ENCODE measurements around the gene GGA1. TPM values are rescaled to one million over a fixed set of nuclear protein-coding genes. Genes with fewer than 3 reads are reported as not detected.
A peak's percentile ranks its signal among the peaks of the same experiment; 100 is the strongest.

The GGA1 gene
- total RNA-seq, 1 donor from 2014 or later: 56.1 TPM

DNA sequence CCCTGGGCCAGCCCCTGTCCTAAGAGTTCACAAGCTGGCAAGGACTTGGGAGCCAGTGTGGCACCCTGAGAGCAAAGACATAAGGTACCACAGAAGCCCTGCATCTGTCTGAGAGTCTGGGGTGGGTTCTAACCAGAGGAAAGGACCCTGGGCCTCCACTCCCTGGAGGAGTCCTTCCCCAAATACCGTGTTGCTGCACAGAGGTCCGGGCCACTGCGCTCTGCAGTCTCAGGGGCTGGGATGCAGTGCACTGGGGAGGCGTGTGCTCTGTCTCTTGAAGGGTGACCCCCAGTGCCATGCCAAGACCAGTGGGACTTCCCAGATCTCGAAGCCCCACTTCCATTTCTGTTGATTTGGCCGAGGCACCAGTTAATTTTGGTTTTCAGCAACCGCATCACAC lies 26.5 kb downstream of the GGA1 start:
- H3K27ac Mint-ChIP-seq (ENCODE audit: unreplicated experiment): no peak overlapping the region
- DNase-seq (ENCODE audit: extremely low spot score, unreplicated experiment): no peak
- H3K9me3 Mint-ChIP-seq (ENCODE audit: unreplicated experiment): no peaks in the 10 kb centered on the region
- TF ChIP-seq, protein P1, sequence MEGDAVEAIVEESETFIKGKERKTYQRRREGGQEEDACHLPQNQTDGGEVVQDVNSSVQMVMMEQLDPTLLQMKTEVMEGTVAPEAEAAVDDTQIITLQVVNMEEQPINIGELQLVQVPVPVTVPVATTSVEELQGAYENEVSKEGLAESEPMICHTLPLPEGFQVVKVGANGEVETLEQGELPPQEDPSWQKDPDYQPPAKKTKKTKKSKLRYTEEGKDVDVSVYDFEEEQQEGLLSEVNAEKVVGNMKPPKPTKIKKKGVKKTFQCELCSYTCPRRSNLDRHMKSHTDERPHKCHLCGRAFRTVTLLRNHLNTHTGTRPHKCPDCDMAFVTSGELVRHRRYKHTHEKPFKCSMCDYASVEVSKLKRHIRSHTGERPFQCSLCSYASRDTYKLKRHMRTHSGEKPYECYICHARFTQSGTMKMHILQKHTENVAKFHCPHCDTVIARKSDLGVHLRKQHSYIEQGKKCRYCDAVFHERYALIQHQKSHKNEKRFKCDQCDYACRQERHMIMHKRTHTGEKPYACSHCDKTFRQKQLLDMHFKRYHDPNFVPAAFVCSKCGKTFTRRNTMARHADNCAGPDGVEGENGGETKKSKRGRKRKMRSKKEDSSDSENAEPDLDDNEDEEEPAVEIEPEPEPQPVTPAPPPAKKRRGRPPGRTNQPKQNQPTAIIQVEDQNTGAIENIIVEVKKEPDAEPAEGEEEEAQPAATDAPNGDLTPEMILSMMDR (IDR thresholded peaks at IDR 0.05): no peak
- peaks cover 50% of the 10 kb centered on the region for H3K4me1 Mint-ChIP-seq (ENCODE audit: unreplicated experiment)
- no peak overlapping the region for H3K4me3 Mint-ChIP-seq (ENCODE audit: unreplicated experiment)
- H3K27me3 Mint-ChIP-seq (ENCODE audit: unreplicated experiment): no peaks in the 10 kb centered on the region
- H3K36me3 Mint-ChIP-seq (ENCODE audit: unreplicated experiment): no peaks in the 10 kb centered on the region

DNA sequence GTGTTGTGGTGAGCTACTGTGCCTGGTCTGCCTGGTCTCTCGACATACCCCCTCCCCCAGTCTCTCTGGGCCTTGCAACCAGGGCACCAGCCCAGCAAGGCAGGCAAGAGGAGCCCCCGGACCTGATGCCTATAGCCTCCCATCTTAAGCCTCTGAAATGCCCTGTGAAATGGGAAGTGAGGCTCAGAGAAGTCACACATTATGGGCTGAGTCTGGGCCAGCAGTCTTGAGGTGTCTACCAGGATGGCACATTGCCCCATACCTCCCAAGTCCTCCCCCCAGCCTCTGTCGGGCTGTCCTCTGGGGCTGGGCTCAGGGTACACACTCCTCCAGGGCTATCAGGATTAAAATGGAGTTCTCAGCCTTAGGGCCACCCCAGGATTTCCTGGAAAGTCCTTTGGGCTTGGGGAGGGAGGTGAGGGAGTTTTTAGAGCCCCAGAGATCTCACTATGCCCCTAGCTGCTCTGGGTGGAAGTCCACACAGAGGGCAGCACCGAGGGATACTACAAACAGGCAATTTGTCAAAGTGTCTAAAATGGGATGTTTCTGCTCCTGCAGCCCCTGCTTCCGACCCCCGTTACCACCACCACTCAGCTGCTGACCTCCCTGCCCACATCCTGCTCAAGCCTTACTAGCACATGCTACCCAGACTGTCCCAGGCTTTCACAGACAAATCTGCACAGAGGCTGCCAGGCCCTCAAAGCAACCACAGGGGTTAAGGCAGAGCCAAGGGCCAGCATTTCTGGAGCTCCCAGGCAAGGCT lies 27.7 kb downstream of the GGA1 start:
- Mint-ChIP-seq H3K27me3 (ENCODE audit: unreplicated experiment) (no peaks in the 10 kb centered on the region), H3K36me3 (ENCODE audit: unreplicated experiment) (no peaks in the 10 kb centered on the region), H3K27ac (ENCODE audit: unreplicated experiment) (no peak overlapping the region), H3K9me3 (ENCODE audit: unreplicated experiment) (no peaks in the 10 kb centered on the region), H3K4me1 (ENCODE audit: unreplicated experiment) (peaks cover 57% of the 10 kb centered on the region), H3K4me3 (ENCODE audit: unreplicated experiment) (no peak overlapping the region)
- no peak for DNase-seq (ENCODE audit: extremely low spot score, unreplicated experiment)
- TF ChIP-seq, protein P1 (IDR thresholded peaks at IDR 0.05): peak; percentile 45

DNA sequence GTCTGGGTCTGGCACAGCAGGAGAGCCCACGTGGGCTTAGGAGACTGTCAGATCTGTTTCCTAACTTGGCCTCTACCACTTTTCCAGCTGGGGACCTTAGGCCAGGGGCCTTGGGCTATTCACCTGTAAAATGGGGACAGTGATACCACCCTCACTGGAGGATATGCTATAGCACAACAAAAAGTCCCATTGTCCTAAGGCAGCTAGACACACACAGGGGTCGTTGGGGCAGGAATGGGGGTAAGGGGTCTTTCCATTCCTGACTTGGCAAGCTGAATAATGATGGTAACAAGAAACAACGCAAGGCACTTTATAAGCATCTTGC lies 28.3 kb downstream of the GGA1 start:
- H3K4me1 Mint-ChIP-seq (ENCODE audit: unreplicated experiment): peaks cover 57% of the 10 kb centered on the region
- H3K36me3 Mint-ChIP-seq (ENCODE audit: unreplicated experiment): no peaks in the 10 kb centered on the region
- no peaks in the 10 kb centered on the region for H3K9me3 Mint-ChIP-seq (ENCODE audit: unreplicated experiment)
- no peak for DNase-seq (ENCODE audit: extremely low spot score, unreplicated experiment)
- H3K27ac Mint-ChIP-seq (ENCODE audit: unreplicated experiment): no peak overlapping the region
- H3K4me3 Mint-ChIP-seq (ENCODE audit: unreplicated experiment): no peak overlapping the region
- H3K27me3 Mint-ChIP-seq (ENCODE audit: unreplicated experiment): no peaks in the 10 kb centered on the region
- TF ChIP-seq, protein P1 (IDR thresholded peaks at IDR 0.05): no peak

DNA sequence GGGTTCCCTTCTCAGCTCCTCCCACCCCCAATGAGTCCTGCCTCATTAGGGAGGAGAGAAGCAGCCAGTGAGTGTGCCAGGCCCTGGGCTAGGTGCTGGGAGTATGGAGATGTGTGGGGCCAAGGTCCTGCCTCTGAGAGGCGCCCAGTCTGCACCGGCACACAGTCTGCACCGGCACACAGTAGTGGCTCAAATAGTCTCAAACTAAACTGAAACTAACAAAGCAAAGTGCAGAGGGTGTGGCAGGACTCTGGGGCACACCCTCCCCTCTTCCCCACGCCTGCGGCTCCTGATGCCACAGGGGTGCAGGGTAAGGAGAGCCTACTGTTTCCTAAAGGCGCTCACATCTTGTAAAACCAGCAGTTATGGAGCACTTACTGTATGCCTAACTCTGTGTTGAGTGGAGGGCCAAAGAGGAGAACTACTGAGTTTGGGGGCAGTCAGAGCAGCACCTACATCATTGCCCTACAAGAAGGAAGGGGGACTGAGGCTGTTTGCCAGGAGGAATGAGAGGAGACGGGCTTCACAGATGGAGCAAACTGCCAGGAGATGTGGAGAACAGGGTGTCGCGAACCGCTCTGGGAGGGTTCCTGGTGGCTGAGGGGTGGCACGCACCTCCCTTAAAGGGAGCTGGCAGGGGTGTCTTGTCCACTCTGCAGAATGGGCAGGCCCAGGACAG lies 29.9 kb downstream of the GGA1 start:
- Mint-ChIP-seq H3K27ac (ENCODE audit: unreplicated experiment) (peak overlapping the region; percentile 19), H3K9me3 (ENCODE audit: unreplicated experiment) (no peaks in the 10 kb centered on the region), H3K27me3 (ENCODE audit: unreplicated experiment) (no peaks in the 10 kb centered on the region), H3K4me3 (ENCODE audit: unreplicated experiment) (peak overlapping the region; percentile 66), H3K36me3 (ENCODE audit: unreplicated experiment) (no peaks in the 10 kb centered on the region), H3K4me1 (ENCODE audit: unreplicated experiment) (peaks cover 53% of the 10 kb centered on the region)
- TF ChIP-seq, protein P1 (IDR thresholded peaks at IDR 0.05): no peak
- DNase-seq (ENCODE audit: extremely low spot score, unreplicated experiment): no peak

DNA sequence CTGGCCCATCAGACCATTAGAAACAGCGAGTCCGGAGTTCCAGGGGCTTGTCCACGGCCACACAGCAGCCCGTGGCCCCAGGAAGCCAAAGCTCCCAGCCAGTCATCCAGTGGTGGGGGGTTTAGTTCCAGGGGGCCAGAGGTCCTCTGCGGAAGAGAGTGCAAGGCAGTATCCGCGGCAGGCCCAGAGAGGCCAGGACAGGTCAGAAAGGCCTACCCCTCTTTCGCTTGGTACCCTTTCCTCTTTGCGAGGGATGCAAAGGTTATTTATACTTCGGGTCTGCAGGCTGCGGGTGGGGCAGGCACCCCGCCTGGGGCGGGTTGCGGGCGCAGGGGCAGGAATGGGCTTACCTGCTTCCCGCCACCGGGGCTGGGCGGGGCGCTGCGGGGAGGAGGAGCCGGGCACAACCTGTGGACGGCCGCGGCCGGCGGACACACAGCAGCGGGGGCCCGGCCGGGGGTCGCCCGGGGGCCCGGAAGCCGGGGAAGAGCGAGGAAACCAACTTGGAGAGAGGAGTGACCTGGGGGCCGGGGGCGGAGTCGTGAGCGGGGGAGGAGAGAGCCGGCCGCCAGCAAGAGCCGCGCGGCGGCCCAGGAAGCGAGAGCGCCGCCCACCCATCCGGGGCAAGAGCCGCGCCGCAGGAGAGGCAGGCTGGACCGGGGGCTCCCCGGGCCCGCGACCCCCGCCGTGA lies 30.6 kb downstream of the GGA1 start, which contains the start of gene SH3BP1:
Gene SH3BP1 (plus strand): TSS at position 600 of the 691 bp plus-strand sequence. CDS start 119 bp downstream, outside the sequence.
- peak within 1 kb of the TSS; percentile 44 for H3K27ac Mint-ChIP-seq (ENCODE audit: unreplicated experiment)
- no peaks in the 10 kb centered on the region for H3K36me3 Mint-ChIP-seq (ENCODE audit: unreplicated experiment)
- H3K4me1 Mint-ChIP-seq (ENCODE audit: unreplicated experiment): peaks cover 46% of the 10 kb centered on the region
- no peaks in the 10 kb centered on the region for H3K27me3 Mint-ChIP-seq (ENCODE audit: unreplicated experiment)
- TF ChIP-seq, protein P1 (IDR thresholded peaks at IDR 0.05): no peak
- H3K4me3 Mint-ChIP-seq (ENCODE audit: unreplicated experiment): peak within 1 kb of the TSS; percentile 74
- no peak for DNase-seq (ENCODE audit: extremely low spot score, unreplicated experiment)
- no peaks in the 10 kb centered on the region for H3K9me3 Mint-ChIP-seq (ENCODE audit: unreplicated experiment)

Data from osteocyte (in vitro differentiated cells).